SK-N-MC (cell line): ENCODE measurements around the gene OR13G1.

Source experiments
- EZH2 ChIP-seq: fragments of 200-600 bp; sonication (generic); IDR thresholded peaks from one replicate; pipeline ENCODE4 v1.6.1; 2017; ENCODE audit warnings: antibody characterized with exemption
- POLR2AphosphoS5 ChIP-seq: IDR thresholded peaks from 2 replicates; pipeline ENCODE4 v1.6.1; 2012; ENCODE audit warnings: mild to moderate bottlenecking, low read depth, low read length, borderline replicate concordance

- no peak for TF ChIP-seq EZH2
- no peak for TF ChIP-seq POLR2AphosphoS5
Measured at GRCh38 chr1:247713753-247714152, 34.2 kb upstream of the OR13G1 start.
